GM19025 (cell line): Measurements from ENCODE around the gene ZCWPW1.
"Not testable (repeated sequence)": the region's sequence is repeated elsewhere in the genome, so short reads cannot be mapped to it uniquely, and the experiment has no call there.

Experiments used
- ATAC-seq: cut with Tn5 transposase; IDR thresholded peaks from one replicate; pipeline ENCODE4 v1.9.1; 2021; ENCODE audit warnings: mild to moderate bottlenecking, low read depth, moderate library complexity; ENCODE audit not compliant: unreplicated experiment

Gene ZCWPW1

GRCh38 chr7:100380196-100380595, 48.3 kb downstream of the ZCWPW1 start:
- ATAC-seq, result no peak

- no peak for ATAC-seq
These were observed 50.3 kb downstream of the ZCWPW1 start for GRCh38 chr7:100378114-100378755.

- no peak for ATAC-seq
These were observed 52.4 kb downstream of the ZCWPW1 start for GRCh38 chr7:100376066-100376465.

GRCh38 chr7:100374601-100375000, 53.9 kb downstream of the ZCWPW1 start:
- no peak for ATAC-seq

GRCh38 chr7:100373870-100374598, 54.5 kb downstream of the ZCWPW1 start:
- not testable (repeated sequence) for ATAC-seq

GRCh38 chr7:100373261-100373831, 55.2 kb downstream of the ZCWPW1 start, which contains the start of gene PILRA:
Gene PILRA, plus strand, starts transcription at chr7:100373487. Its CDS starts 170 bp downstream, at chr7:100373657.
- no peak for ATAC-seq

GRCh38 chr7:100372694-100373093, 55.8 kb downstream of the ZCWPW1 start:
- ATAC-seq, result no peak

GRCh38 chr7:100372256-100372655, 56.2 kb downstream of the ZCWPW1 start:
- ATAC-seq, result no peak

GRCh38 chr7:100371561-100372171, 56.8 kb downstream of the ZCWPW1 start:
- no peak for ATAC-seq

GRCh38 chr7:100370746-100371145, 57.8 kb downstream of the ZCWPW1 start:
- ATAC-seq, result no peak

GRCh38 chr7:100370303-100370702, 58.2 kb downstream of the ZCWPW1 start:
- no peak for ATAC-seq

GRCh38 chr7:100369105-100369504, 59.4 kb downstream of the ZCWPW1 start:
- ATAC-seq, result peak; percentile 64

GRCh38 chr7:100367676-100368613, 60.6 kb downstream of the ZCWPW1 start:
- no peak for ATAC-seq

GRCh38 chr7:100367251-100367620, 61.3 kb downstream of the ZCWPW1 start:
- ATAC-seq, result no peak

GRCh38 chr7:100366411-100367250, 61.9 kb downstream of the ZCWPW1 start:
- ATAC-seq, result no peak

- ATAC-seq, result not testable (repeated sequence)
These were observed 62.5 kb downstream of the ZCWPW1 start for GRCh38 chr7:100365998-100366367.

- ATAC-seq, result no peak
These were observed 64.0 kb downstream of the ZCWPW1 start for GRCh38 chr7:100364480-100364879.

GRCh38 chr7:100363797-100364196, 64.7 kb downstream of the ZCWPW1 start:
- not testable (repeated sequence) for ATAC-seq

GRCh38 chr7:100363098-100363497, 65.4 kb downstream of the ZCWPW1 start:
- ATAC-seq, result no peak
